HG02623 (cell line): Measurements from ENCODE around the gene CHPF.

ENCODE experiments used
- ATAC-seq: cut with Tn5 transposase; IDR thresholded peaks from one replicate; pipeline ENCODE4 v1.9.1; 2021; ENCODE audit warnings: moderate library complexity; ENCODE audit not compliant: unreplicated experiment

The CHPF gene

DNA sequence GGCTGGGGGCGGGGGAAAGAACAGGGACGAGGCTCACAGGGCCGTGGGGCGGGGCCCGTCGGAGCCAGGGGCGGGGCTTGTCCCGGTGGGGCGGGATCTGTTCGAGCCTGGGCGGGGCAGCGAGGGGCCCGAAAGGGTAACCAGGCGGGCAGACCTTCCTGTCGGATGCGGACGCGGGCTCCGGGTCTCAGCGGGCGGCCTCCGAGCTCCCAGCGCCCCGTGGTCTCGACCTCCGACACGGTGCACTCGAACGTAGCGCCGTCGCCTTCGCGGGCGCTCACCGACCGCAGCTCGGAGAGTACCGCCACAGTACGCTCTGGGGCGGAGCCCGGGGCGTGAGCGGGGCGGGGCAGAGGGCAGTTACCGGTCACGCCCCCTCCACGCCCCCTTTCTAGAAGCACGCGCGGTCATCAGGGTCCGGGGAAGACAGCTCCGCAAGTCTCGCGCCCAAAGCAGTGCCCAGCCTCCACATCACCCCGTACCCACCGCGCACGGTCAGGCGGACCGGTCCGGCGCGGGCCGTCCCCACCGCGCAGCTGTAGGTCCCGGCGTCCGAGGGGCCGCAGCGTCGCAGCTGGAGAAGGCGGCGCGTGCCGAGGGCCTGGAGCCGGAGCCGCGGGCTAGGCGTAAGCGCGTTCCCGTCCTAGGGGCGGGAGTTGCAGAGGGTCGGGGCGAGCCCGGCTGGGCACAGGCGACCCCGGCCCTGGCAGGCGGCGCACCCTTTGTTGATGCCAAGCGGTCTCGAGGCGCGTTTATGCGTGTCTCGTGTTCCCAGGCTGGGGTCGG is 9.0 kb upstream of the CHPF start:
- ATAC-seq = peak; percentile 87

DNA sequence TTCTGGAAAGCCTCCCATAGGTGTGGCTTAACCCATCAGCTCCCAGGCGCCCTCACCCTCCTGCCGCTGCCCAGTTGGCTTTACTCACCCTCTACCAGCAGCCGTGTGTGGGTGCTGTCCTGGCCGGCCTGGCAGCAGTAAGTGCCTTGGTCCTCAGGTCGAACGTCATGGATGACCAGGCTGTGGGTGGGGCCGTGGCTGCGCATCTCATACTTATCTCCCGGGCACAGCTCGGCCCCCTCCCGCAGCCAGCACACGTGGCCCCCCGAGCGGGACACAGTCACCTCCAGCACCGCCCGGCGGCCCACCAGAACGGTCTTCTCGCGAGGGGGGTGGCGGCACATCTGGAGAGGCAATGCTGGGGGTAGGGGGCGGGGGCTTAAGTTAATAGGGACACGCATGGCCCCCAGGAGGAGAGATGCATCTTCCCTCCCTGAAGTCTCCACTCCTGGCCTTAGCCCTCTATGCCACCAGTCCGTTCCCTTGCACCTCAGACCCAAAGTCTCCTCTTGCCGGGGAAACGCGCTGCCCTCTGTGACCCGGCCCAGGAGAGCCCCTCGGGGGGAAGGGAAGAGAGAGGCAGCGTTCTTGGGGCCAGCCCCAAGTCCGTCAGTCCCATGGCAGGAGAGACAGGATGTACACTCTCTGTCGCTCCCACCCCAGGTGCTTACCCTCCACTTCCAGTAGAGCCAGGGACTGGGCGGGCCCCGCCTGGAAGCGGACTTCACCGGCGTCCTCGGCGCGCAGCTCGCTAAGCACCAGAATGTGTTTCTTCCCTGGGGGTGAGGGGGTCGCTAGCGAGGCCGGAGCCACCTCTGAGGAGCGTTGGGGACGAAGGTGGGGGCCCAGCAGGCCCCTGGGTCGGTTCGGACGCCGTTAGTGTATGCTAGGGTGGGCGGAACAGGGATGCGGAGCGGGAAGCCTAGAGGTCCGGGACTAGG is 8.1 kb upstream of the CHPF start:
- no peak for ATAC-seq

DNA sequence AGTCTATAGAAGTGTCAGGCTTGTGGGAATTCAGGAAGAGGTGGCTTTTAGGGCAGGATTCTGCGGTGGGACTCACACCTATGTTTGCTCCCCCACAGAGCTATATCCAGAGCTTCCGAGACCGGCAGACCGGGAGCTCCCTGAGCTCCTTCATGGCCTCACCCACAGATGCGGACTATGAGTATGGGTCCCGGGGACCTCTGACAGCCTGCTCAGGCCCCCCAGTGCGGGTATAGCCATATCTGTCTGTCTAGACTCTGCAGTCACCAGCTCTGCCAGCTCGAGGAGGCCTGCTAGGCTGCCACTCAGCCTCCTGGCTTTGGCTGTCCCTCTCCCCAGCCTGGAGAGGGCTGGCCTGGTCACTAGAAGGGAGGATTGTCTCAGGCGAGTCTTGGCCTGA is 6.0 kb upstream of the CHPF start:
- no peak for ATAC-seq

GRCh38 chr2:219548990-219549389 is 5.4 kb upstream of the CHPF start:
- ATAC-seq = no peak

GRCh38 chr2:219547621-219548020 is 4.0 kb upstream of the CHPF start:
- no peak for ATAC-seq

GRCh38 chr2:219545943-219546352 is 2.3 kb upstream of the CHPF start:
- ATAC-seq = no peak

GRCh38 chr2:219545295-219545942 is 1.8 kb upstream of the CHPF start:
- ATAC-seq = no peak

GRCh38 chr2:219544567-219544966 is 958 bp upstream of the CHPF start:
- ATAC-seq = no peak

DNA sequence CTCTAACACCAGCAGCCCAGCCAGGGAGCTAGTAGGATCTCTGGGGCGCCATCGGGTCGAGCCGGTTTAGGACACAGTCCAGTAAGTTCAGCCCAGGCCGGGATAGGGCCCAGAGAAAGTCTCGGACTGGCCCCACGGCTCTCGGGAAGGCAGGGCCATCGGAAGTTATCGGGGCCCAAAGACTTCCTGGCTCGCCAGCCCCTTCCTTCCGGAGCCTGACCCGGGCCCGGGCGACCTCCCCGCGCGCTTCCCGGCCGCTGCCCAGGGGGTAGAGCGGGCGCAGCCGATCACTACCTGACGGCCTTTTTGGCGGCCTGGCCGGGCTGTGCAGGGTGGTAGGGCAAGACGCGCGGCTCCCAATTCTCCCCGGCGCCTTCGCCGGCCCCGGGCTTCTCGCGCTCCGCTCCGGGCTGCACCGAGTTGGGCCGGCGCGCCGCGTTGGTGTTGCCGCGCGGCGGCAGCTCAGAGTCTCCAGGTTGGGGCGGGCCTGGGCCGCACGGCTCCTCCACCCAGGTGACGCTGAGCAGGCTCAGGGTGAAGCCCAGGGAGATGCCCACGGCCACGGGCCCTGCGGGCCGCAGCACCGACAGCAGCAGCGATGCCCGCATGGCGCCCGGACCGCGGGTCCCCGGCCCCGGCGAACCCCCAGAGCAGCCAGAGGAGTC is 546 bp downstream of the CHPF start:
- peak; percentile 28 for ATAC-seq

DNA sequence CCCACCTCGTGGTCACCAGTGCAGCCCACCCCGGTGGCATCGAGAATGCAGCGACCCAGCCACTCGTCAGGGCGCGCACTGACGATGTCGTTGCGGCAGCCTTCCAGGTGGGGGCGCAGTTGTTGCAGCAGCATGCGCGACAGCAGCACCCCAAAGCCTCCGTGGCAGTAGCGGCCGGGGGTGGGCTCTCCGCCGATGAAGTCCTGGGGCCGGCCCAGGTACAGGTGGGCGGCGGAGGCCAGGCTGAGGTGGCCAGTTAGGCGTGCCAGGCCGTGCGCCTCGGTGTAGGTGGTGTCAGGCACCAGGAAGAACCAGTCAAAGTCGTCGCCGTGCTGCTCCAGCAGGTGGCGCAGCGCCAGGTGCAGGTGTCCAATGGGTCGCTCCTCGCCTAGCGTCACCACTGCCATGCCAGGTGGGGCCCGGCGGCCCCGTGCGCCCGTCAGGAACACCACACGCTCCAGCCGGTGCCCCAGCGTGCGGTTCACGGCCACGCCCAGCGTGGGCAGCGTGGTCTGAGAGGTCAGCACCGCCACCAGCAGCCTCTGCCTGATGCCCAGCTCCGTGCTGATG is 1.9 kb downstream of the CHPF start:
- peak; percentile 44 for ATAC-seq

DNA sequence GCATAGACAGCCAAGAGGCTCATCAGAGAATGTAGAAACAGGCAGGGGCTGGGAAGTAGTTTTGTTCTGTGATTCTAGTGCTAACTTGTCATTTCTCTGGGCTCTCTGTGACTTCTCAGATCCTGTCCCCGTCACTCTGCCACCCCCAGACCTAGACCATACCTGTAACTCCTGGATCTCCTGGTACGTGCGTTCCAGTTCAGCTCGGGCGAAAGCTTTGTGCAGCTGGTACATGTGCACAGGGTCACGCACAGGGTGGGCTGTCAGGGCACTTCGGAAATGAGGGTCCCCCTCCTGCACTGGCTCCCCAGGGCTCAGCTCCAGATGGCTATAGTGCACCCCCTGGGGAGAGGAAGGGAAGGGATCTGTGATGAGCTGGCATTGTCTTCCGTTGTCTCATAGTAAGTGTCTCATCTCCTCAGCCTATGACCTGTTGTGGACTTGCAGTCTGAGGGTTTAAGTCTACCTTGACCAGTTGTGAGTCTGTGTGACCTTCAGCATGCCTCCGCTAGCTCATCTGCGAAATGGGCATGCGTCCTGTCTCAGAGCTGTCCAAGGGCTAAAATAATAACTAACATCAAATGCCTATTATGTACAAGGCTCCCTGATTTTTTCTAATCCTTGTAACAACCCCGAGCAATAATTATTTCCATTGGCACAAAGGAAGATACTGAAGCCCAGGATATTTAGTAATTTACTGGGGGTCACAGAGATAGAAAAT is 2.7 kb downstream of the CHPF start:
- no peak for ATAC-seq

DNA sequence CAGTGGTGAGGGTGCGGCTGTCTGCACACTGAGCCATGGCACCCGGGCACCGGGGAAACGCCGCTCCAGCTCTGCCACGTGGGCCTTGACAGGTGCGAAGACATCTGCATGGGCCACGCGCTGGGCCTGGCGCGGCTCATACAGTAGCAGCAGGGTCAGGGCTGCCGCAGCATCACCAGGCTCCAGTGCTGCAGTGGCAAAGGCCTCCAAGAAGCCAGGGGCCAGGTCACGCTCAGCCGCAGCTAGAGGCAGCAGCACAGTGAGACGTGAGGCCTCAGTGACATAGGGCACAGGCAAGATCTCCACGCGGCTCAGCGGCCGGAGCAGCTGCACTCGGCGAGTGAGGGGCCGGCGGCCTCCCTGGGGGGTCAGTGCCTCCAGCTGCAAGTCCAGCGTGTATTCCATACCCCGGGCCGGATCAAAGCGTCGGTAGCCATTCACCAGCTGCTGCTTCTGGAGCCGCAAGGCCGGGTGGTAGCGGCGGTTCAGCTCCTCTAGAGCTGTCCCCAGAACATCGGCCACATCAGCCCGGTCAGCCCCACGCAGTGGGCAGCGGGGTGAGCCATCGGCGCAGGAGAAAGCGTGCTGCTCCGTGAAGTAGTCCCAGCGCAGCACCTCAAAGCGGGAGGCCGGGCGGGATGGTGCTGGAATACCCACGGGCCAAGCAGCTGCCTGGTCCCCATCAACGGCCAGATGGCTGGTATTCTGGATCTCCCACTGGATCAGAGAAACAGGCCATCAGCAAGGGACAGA is 3.5 kb downstream of the CHPF start:
- ATAC-seq = no peak

- ATAC-seq = no peak
These were observed 4.4 kb downstream of the CHPF start for GRCh38 chr2:219538956-219539788.

DNA sequence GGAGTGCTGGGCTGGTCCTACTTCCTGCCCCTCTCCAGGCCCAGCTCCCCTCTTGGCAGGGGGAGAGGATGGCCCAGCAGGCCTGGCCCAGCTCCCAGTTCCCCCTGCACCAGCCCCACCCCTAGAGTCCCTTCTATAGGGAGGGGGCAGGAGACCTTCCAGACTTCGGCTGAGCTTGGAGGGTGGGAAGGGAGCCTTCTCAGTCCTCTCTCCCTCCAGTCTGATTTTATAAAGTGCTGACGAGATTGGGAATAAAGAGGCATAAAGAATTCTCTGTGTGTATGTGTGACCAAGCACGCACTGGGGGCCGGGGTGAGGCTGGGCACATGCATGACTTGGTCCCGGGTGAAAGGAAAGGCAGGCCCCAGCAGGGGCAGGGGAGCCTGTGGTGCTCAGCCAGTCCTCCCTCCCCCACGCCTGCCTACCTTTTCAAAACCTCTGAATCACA is 5.1 kb downstream of the CHPF start:
- ATAC-seq = no peak

- no peak for ATAC-seq
These were observed 5.7 kb downstream of the CHPF start for GRCh38 chr2:219537657-219538488.

DNA sequence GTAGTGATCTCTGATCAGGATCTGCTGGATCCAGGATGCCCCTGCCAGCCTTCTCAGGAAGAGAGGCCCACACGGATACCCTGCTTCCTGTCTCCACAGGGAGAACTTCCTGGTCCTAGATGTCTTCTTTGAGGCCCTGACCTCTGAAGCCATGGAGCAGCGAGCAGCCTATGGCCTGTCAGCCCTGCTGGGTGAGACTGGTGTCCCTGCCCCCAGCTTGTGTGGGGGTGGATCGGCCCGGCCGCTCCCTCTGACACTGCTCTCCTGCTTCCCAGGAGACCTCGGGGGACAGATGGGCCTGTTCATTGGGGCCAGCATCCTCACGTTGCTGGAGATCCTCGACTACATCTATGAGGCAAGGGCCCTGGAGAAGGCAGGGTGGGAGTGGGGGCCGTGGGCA is 6.6 kb downstream of the CHPF start:
- ATAC-seq = no peak

DNA sequence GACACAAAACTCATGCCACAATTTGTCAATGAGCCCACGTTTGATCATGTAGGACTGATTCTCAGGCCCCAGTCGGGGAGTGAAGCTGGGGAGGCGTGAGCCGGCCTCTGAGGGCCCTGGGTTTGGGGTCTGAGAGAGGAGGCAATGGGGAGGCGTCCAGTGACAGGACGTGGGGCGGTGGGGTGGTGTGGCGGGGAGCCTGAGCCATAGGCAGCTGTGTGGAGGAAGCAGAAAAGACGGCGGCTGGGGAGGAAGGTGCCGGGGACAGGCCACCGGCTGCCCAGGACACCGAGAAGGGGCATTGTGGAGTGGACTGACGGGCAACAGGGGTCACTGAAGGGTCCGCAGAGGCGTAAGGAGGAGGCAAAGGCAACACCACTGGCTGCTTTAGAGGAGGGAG is 7.2 kb downstream of the CHPF start:
- no peak for ATAC-seq
